Ovary (tissue), 9 donors: ENCODE results near the gene CCNK. TPM values are rescaled to one million over a fixed set of nuclear protein-coding genes. Genes with fewer than 3 reads are reported as not detected.

Experiments
- DNase-seq, 5 donors: peaks; one replicate each; pipeline ENCODE4 v3.0.0-alpha.2; 2019 to 2020
- H3K27ac ChIP-seq, 2 donors: fragments of 200-600 bp; one replicate each; pipeline versions ENCODE4 v1.5.1 to v1.8.0; 2019 to 2022
- H3K27me3 ChIP-seq: fragments of 200-600 bp; one replicate; pipeline ENCODE4 v1.8.0; 2022
- H3K36me3 ChIP-seq: fragments of 200-600 bp; sonication (generic); one replicate; pipeline ENCODE4 v1.5.1; 2019
- H3K4me1 ChIP-seq: one replicate; pipeline ENCODE4 v1.8.1; 2013; ENCODE audit warnings: mild to moderate bottlenecking, moderate library complexity; ENCODE audit not compliant: insufficient read depth
- H3K4me3 ChIP-seq: fragments of 200-600 bp; sonication (generic); one replicate; pipeline ENCODE4 v1.5.1; 2017
- H3K9me3 ChIP-seq, 2 donors: fragments of 200-600 bp in 1 of 2; sonication (generic) in 1 of 2; one replicate each; pipeline versions ENCODE4 v1.5.1 to v1.8.1; 2013 to 2019; ENCODE audit warnings: mild to moderate bottlenecking in 1 of 2, moderate library complexity in 1 of 2
- CTCF ChIP-seq, 3 donors: fragments of 450-650 bp in 2 of 3; fragments of 200-600 bp in 1 of 3; IDR thresholded peaks; one replicate each; pipeline versions ENCODE4 v1.5.1 to v1.8.0; 2016 to 2022; ENCODE audit warnings: antibody characterized with exemption in 3 of 3, mild to moderate bottlenecking in 1 of 3
- EP300 ChIP-seq: sonication (generic); formaldehyde crosslinking; IDR thresholded peaks from one replicate; pipeline ENCODE4 v1.6.1; 2017; ENCODE audit warnings: antibody characterized with exemption
- POLR2A ChIP-seq: fragments of 450-650 bp; IDR thresholded peaks from one replicate; pipeline ENCODE4 v1.6.1; 2017; ENCODE audit warnings: antibody characterized with exemption, mild to moderate bottlenecking, moderate library complexity
- WGBS, 3 donors: extraction: QIAGEN DNeasy Blood & Tissue Kit in 1 of 3; methylation state at CpG; one replicate each; pipeline versions ENCODE4 v1.1.5 to v1.1.7; 2013 to 2017; 5-methylcytosine and 5-hydroxymethylcytosine counted together
- intact Hi-C, 4 donors: fragments of 100-400 bp; cut with DNase I; formaldehyde crosslinking; loops; one replicate each; pipeline versions ENCODE4 v1.11.0 to v1.15.1; 2022 to 2023
- polyA plus RNA-seq, 2 donors: library from polyadenylated mRNA; stranded (reverse); fragments of 200-250 nt in 1 of 2; fragments of 350-450 nt in 1 of 2; fragmentation: Illumina TruSeq in 1 of 2; extraction: RNeasy Lipid Tissue Mini Kit (QIAGEN cat#74804) in 1 of 2; gene quantifications; one replicate each; pipeline ENCODE4 v1.2.3, GENCODE V29; 2013 to 2014
- total RNA-seq, 7 donors: library from RNA; depleted of rRNA in 2 of 7; stranded (reverse); fragments of >200 nt in 2 of 7; fragmentation: NEBNext Ultra II Directional in 3 of 7; extraction: Animal tissue kit (Norgen Biotek cat#: 25700) in 3 of 7; gene quantifications; one replicate each; pipeline versions ENCODE4 v1.1.0 to v1.2.4, GENCODE V29; 2016 to 2023
- donor health status: DM: no; HTN: no; CAD: no; lungs with moderate emphysema.
- donor health status: DM: no; HTN: no; CAD: no.
- donor health status: Bipolar disorder and iron deficiency.
- donor health status: DM: yes; HTN: yes; CAD: no.
- donor health status: DM: no; HTN: no; CAD: no.
- donor health status: DM: yes; HTN: yes; CAD: no.

Gene CCNK
- total and polyA plus RNA-seq, 9 donors, result 17.3 to 60.0 (median 46.8) TPM

GRCh38 chr14:99513183-99513694 is 32.0 kb downstream of the CCNK start:
- TF ChIP-seq EP300 (no peak), POLR2A (no peak), CTCF (IDR thresholded peaks at IDR 0.05) (no peak)
- no peaks in the 10 kb centered on the region for H3K27me3 ChIP-seq
- no peak overlapping the region for H3K27ac ChIP-seq
- no peaks in the 10 kb centered on the region for H3K9me3 ChIP-seq
- intact Hi-C loops, result loop anchor here in 1 of 4 donors (10.0 kb wide), 1 partner anchor 372 kb away; no protein-coding TSS in a partner anchor
- WGBS, 3 donors, result 86 to 92% (median 90%) methylated on average over 14 to 15 of the region's 15 CpGs
- H3K4me1 ChIP-seq, result no peaks in the 10 kb centered on the region
- peak in 2 of 5 donors; percentile 33 to 35 for DNase-seq
- H3K36me3 ChIP-seq, result no peaks in the 10 kb centered on the region
- no peak overlapping the region for H3K4me3 ChIP-seq

- intact Hi-C loops, result loop anchor here in 1 of 4 donors (10.0 kb wide), 1 partner anchor 371 kb away; no protein-coding TSS in a partner anchor
Measured at GRCh38 chr14:99513946-99514551, 32.8 kb downstream of the CCNK start.

GRCh38 chr14:99514552-99515300 is 33.5 kb downstream of the CCNK start:
- TF ChIP-seq CTCF (IDR thresholded peaks at IDR 0.05) (no peak), POLR2A (no peak), EP300 (no peak)
- Histone ChIP-seq H3K27me3 (no peaks in the 10 kb centered on the region), H3K4me1 (peaks cover 2% of the 10 kb centered on the region), H3K9me3 (no peaks in the 10 kb centered on the region), H3K27ac (no peak overlapping the region), H3K36me3 (no peaks in the 10 kb centered on the region), H3K4me3 (no peak overlapping the region)
- WGBS, 3 donors, result 86 to 89% (median 88%) methylated on average over 18 to 20 of the region's 20 CpGs
- DNase-seq, result peak in 3 of 5 donors; percentile 16 to 43 (median 21)
- intact Hi-C loops, result loop anchor here in 2 of 4 donors (5.0 to 10.0 kb wide), 2 partner anchors 370 to 373 kb away; no protein-coding TSS in a partner anchor

More at GRCh38 chr14:99513946-99514551, 32.8 kb downstream of the CCNK start:
- 77 to 79% (median 77%) methylated on average over 9 to 13 of the region's 13 CpGs for WGBS, 3 donors
- no peak overlapping the region for H3K27ac ChIP-seq
- H3K27me3 ChIP-seq, result no peaks in the 10 kb centered on the region
- no peaks in the 10 kb centered on the region for H3K36me3 ChIP-seq
- peaks cover 2% of the 10 kb centered on the region for H3K4me1 ChIP-seq
- H3K9me3 ChIP-seq, result no peaks in the 10 kb centered on the region
- TF ChIP-seq EP300, result no peak
- no peak for TF ChIP-seq CTCF (IDR thresholded peaks at IDR 0.05)
- TF ChIP-seq POLR2A, result no peak
- DNase-seq, result no peak
- H3K4me3 ChIP-seq, result no peak overlapping the region

- Histone ChIP-seq H3K9me3 (no peaks in the 10 kb centered on the region), H3K4me1 (peaks cover 2% of the 10 kb centered on the region), H3K27me3 (no peaks in the 10 kb centered on the region), H3K27ac (no peak overlapping the region), H3K36me3 (no peaks in the 10 kb centered on the region), H3K4me3 (no peak overlapping the region)
- DNase-seq, result peak in 2 of 5 donors; percentile 29 to 33
- intact Hi-C loops, result loop anchor here in 2 of 4 donors (2.0 to 10.0 kb wide), 3 partner anchors 113 to 372 kb away; no protein-coding TSS in a partner anchor
- 78 to 81% (median 78%) methylated on average over 24 to 27 of the region's 27 CpGs for WGBS, 3 donors
- TF ChIP-seq EP300 (no peak), CTCF (IDR thresholded peaks at IDR 0.05) (no peak), POLR2A (no peak)
Measured at GRCh38 chr14:99515301-99516155, 34.3 kb downstream of the CCNK start.
